ENCODE measurements around the gene CEBPA. TPM values are rescaled to one million over a fixed set of nuclear protein-coding genes. Genes with fewer than 3 reads are reported as not detected.

CEBPA gene
- total RNA-seq, 2 donors from 2014 or later = 67.1 to 76.4 TPM

GRCh38 chr19:33312065-33312464 lies 9.7 kb upstream of the CEBPA start:
- TF ChIP-seq CTCF (IDR thresholded peaks at IDR 0.05) = no peak

GRCh38 chr19:33311326-33311682 lies 9.0 kb upstream of the CEBPA start:
- no peak overlapping the region for H3K4me3 ChIP-seq
- no peaks in the 10 kb centered on the region for H3K36me3 ChIP-seq
- H3K27me3 ChIP-seq = no peaks in the 10 kb centered on the region
- intact Hi-C loops (cut with DNase I) = no loop called here
- H3K9me3 ChIP-seq = no peaks in the 10 kb centered on the region
- H3K4me1 ChIP-seq = no peaks in the 10 kb centered on the region
- H3K27ac ChIP-seq = peak overlapping the region; percentile 87
- TF ChIP-seq CTCF (IDR thresholded peaks at IDR 0.05) = peak; percentile 56
- peak; percentile 70 for DNase-seq
- peak overlapping the region in 1 of 2 donors; percentile 29 for H3K9ac ChIP-seq (ENCODE audit: low read depth in 2 of 2, low read length in 2 of 2)

More at GRCh38 chr19:33312065-33312464, 9.7 kb upstream of the CEBPA start:
- intact Hi-C loops (cut with DNase I) = no loop called here
- H3K36me3 ChIP-seq = no peaks in the 10 kb centered on the region
- H3K4me3 ChIP-seq = no peak overlapping the region
- H3K27ac ChIP-seq = no peak overlapping the region
- no peak for DNase-seq
- no peak overlapping the region for H3K9ac ChIP-seq (ENCODE audit: low read depth in 2 of 2, low read length in 2 of 2)
- no peaks in the 10 kb centered on the region for H3K27me3 ChIP-seq
- H3K4me1 ChIP-seq = no peaks in the 10 kb centered on the region
- H3K9me3 ChIP-seq = no peaks in the 10 kb centered on the region

- DNase-seq = peak; percentile 71
- Histone ChIP-seq H3K27me3 (no peaks in the 10 kb centered on the region), H3K4me3 (no peak overlapping the region), H3K4me1 (no peaks in the 10 kb centered on the region), H3K9ac (ENCODE audit: low read depth in 2 of 2, low read length in 2 of 2) (peak overlapping the region; percentile 29 to 35), H3K36me3 (no peaks in the 10 kb centered on the region), H3K9me3 (no peaks in the 10 kb centered on the region), H3K27ac (peak overlapping the region; percentile 87)
- intact Hi-C loops (cut with DNase I) = no loop called here
- no peak for TF ChIP-seq CTCF (IDR thresholded peaks at IDR 0.05)
These were observed 8.4 kb upstream of the CEBPA start for GRCh38 chr19:33310606-33311325.

- TF ChIP-seq CTCF (IDR thresholded peaks at IDR 0.05) = no peak
- Histone ChIP-seq H3K36me3 (no peaks in the 10 kb centered on the region), H3K27me3 (no peaks in the 10 kb centered on the region), H3K4me3 (no peak overlapping the region), H3K27ac (no peak overlapping the region), H3K9ac (ENCODE audit: low read depth in 2 of 2, low read length in 2 of 2) (no peak overlapping the region), H3K4me1 (no peaks in the 10 kb centered on the region), H3K9me3 (no peaks in the 10 kb centered on the region)
- intact Hi-C loops (cut with DNase I) = loop anchor here (5.0 to 10.0 kb wide), 2 partner anchors 62 to 95 kb away; partner anchors contain the start of gene CEBPG
- DNase-seq = no peak
These were observed 7.5 kb upstream of the CEBPA start for GRCh38 chr19:33309826-33310225.

GRCh38 chr19:33306853-33307792 lies 4.8 kb upstream of the CEBPA start:
- H3K27me3 ChIP-seq = no peaks in the 10 kb centered on the region
- no peaks in the 10 kb centered on the region for H3K4me1 ChIP-seq
- no peaks in the 10 kb centered on the region for H3K36me3 ChIP-seq
- intact Hi-C loops (cut with DNase I) = loop anchor here (5.0 to 10.0 kb wide), 2 partner anchors 65 to 98 kb away; partner anchors contain the start of gene CEBPG
- H3K9me3 ChIP-seq = no peaks in the 10 kb centered on the region
- no peak overlapping the region for H3K27ac ChIP-seq
- no peak for TF ChIP-seq CTCF (IDR thresholded peaks at IDR 0.05)
- no peak overlapping the region for H3K9ac ChIP-seq (ENCODE audit: low read depth in 2 of 2, low read length in 2 of 2)
- no peak overlapping the region for H3K4me3 ChIP-seq
- no peak for DNase-seq
